HG03575 (cell line): ENCODE results near the gene ZNF527.

ENCODE experiments used
- ATAC-seq: cut with Tn5 transposase; IDR thresholded peaks from one replicate; pipeline ENCODE4 v1.9.1; 2021; ENCODE audit not compliant: unreplicated experiment, insufficient number of reproducible peaks, low FRiP score; ENCODE audit errors: extremely low read depth

Gene ZNF527

GRCh38 chr19:37413313-37414084, 42.6 kb downstream of the ZNF527 start:
- no peak for ATAC-seq
